ENCODE results near the gene CPSF3. TPM values are rescaled to one million over a fixed set of nuclear protein-coding genes. Genes with fewer than 3 reads are reported as not detected.
"Not testable (repeated sequence)": the region's sequence is repeated elsewhere in the genome, so short reads cannot be mapped to it uniquely, and the experiment has no call there.

The CPSF3 gene
- total RNA-seq, 1 experiment from 2014 or later = 68.5 TPM

DNA sequence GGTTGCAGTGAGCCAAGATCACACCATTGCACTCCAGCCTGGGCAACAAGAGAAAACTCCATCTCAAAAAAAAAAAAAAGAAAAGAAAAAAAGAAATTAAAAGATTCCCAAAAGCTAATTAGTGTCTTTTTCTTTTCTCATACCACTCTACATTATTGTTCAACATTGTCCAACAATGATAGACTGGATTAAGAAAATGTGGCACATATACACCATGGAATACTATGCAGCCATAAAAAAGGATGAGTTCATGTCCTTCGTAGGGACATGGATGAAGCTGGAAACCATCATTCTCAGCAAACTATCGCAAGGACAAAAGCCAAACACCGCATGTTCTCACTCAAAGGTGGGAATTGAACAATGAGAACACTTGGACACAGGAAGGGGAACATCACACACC, 90.5 kb downstream of the CPSF3 start:
- H4K20me1 ChIP-seq (ENCODE audit: insufficient read depth); H2AFZ ChIP-seq (ENCODE audit: low read depth, low read length, poor library complexity, severe bottlenecking); H3K9me3 ChIP-seq (ENCODE audit: control insufficient read depth in 1 of 2, insufficient read depth in 1 of 2, low read depth in 1 of 2, low read length in 2 of 2); H3K4me1 ChIP-seq (ENCODE audit: control insufficient read depth in 1 of 2, insufficient read depth in 2 of 2, low read length in 2 of 2); ATAC-seq; BruUV-seq (replicated peaks); H3K4me3 ChIP-seq (replicated peaks in 1 of 2; ENCODE audit: low read depth in 1 of 2, low read length in 2 of 2); H3K4me2 ChIP-seq (ENCODE audit: low read length); H3K9me2 ChIP-seq (ENCODE audit: insufficient read depth); intact Hi-C loops (cut with micrococcal nuclease); H3K27me3 ChIP-seq (ENCODE audit: insufficient read depth, low read length); DNase-seq (ENCODE audit: low read depth, low spot score); POLR2A ChIA-PET; RAD21 ChIA-PET (ENCODE audit: low non-redundant PET in 1 of 2, low total read pairs in 2 of 2, uncharacterized antibody in 2 of 2, unreplicated experiment in 2 of 2); CTCF ChIA-PET; H3K9ac ChIP-seq (ENCODE audit: low read length); H3K79me2 ChIP-seq (ENCODE audit: insufficient read depth, low read length); H3K27ac ChIP-seq (ENCODE audit: low read depth, low read length): not testable (repeated sequence)
- peaks cover 0 to 11% of the 10 kb centered on the region in 2 experiments; a peak in 2 of 4 replicates for H3K36me3 ChIP-seq (ENCODE audit: control insufficient read depth in 1 of 2, insufficient read depth in 2 of 2, low read length in 2 of 2)

DNA sequence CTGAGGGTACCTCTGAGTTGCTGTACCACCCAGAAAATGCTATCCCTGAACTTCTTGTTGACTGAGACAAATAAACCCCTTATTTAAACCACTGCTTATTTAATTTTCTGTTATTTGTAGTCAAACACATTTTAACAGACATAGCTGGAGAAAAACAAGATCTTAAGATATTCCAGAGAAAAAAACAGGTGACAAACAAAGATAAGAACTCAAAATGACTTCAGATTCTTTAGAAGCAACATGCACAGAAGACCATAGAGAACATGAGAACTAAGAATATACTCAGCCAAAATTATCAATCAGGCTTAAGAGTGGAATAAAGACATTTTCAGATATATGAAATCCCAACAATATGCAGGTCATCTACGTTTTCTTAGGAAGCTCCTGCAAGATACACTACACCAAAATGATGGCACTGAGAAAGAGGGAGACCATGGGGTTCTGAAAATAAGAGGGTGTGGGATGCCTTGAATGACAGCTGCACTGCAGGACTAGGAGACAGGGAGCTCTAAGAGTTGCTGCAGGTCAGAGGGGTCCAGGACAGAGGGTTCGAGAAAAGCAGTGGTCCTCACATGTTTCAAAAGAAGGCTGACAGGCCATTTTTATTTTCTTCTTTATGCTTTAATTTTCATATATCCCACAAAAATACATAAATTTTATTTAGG, 93.8 kb downstream of the CPSF3 start:
- H3K79me2 ChIP-seq (ENCODE audit: insufficient read depth, low read length) = no peaks in the 10 kb centered on the region
- H3K9me3 ChIP-seq (ENCODE audit: control insufficient read depth in 1 of 2, insufficient read depth in 1 of 2, low read depth in 1 of 2, low read length in 2 of 2) = no peaks in the 10 kb centered on the region
- ChIA-PET RAD21 (ENCODE audit: low non-redundant PET in 1 of 2, low total read pairs in 2 of 2, uncharacterized antibody in 2 of 2, unreplicated experiment in 2 of 2) (no interaction called here), CTCF (no interaction called here), POLR2A (no interaction called here)
- peaks cover 11 to 16% of the 10 kb centered on the region in 2 experiments; a peak in 3 of 4 replicates for H3K36me3 ChIP-seq (ENCODE audit: control insufficient read depth in 1 of 2, insufficient read depth in 2 of 2, low read length in 2 of 2)
- no peaks in the 10 kb centered on the region for H3K4me1 ChIP-seq (ENCODE audit: control insufficient read depth in 1 of 2, insufficient read depth in 2 of 2, low read length in 2 of 2)
- H3K4me2 ChIP-seq (ENCODE audit: low read length) = no peak overlapping the region
- no peaks in the 10 kb centered on the region for H3K9me2 ChIP-seq (ENCODE audit: insufficient read depth)
- no peak overlapping the region for H3K27ac ChIP-seq (ENCODE audit: low read depth, low read length)
- H3K27me3 ChIP-seq (ENCODE audit: insufficient read depth, low read length) = no peaks in the 10 kb centered on the region
- no peak overlapping the region for H2AFZ ChIP-seq (ENCODE audit: low read depth, low read length, poor library complexity, severe bottlenecking)
- H4K20me1 ChIP-seq (ENCODE audit: insufficient read depth) = no peaks in the 10 kb centered on the region
- intact Hi-C loops (cut with micrococcal nuclease) = no loop called here
- no peak overlapping the region for H3K4me3 ChIP-seq (replicated peaks in 1 of 2; ENCODE audit: low read depth in 1 of 2, low read length in 2 of 2)
- no peak for ATAC-seq
- DNase-seq (ENCODE audit: low read depth, low spot score) = no peak
- no peak overlapping the region for H3K9ac ChIP-seq (ENCODE audit: low read length)
- BruUV-seq (replicated peaks) = no TSS peak
- TF ChIP-seq ELF1 (IDR thresholded peaks at IDR 0.05; ENCODE audit: borderline replicate concordance, low read depth) (no peak), POLR2A (IDR thresholded peaks at IDR 0.05; ENCODE audit: borderline replicate concordance, extremely low read depth, insufficient read depth, insufficient read length) (no peak), YY1 (IDR thresholded peaks at IDR 0.05; ENCODE audit: extremely low read depth, insufficient replicate concordance, low read depth, low read length) (no peak), SRF (IDR thresholded peaks at IDR 0.05; ENCODE audit: low read depth) (no peak), EGR1 (IDR thresholded peaks at IDR 0.05; ENCODE audit: low read depth) (no peak), EZH2phosphoT487 (IDR thresholded peaks at IDR 0.05; ENCODE audit: borderline replicate concordance) (no peak), SIN3A (IDR thresholded peaks at IDR 0.05; ENCODE audit: low read depth) (no peak), TCF7L2 (IDR thresholded peaks at IDR 0.05; ENCODE audit: borderline replicate concordance, extremely low read depth, insufficient read depth, insufficient read length) (no peak), CEBPB (IDR thresholded peaks at IDR 0.05; ENCODE audit: low read depth) (no peak)
- TF ChIP-seq, protein P1, sequence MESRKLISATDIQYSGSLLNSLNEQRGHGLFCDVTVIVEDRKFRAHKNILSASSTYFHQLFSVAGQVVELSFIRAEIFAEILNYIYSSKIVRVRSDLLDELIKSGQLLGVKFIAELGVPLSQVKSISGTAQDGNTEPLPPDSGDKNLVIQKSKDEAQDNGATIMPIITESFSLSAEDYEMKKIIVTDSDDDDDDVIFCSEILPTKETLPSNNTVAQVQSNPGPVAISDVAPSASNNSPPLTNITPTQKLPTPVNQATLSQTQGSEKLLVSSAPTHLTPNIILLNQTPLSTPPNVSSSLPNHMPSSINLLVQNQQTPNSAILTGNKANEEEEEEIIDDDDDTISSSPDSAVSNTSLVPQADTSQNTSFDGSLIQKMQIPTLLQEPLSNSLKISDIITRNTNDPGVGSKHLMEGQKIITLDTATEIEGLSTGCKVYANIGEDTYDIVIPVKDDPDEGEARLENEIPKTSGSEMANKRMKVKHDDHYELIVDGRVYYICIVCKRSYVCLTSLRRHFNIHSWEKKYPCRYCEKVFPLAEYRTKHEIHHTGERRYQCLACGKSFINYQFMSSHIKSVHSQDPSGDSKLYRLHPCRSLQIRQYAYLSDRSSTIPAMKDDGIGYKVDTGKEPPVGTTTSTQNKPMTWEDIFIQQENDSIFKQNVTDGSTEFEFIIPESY (IDR thresholded peaks at IDR 0.05; ENCODE audit: extremely low read depth, insufficient replicate concordance, low read length) = no peak
- TF ChIP-seq, protein P2, sequence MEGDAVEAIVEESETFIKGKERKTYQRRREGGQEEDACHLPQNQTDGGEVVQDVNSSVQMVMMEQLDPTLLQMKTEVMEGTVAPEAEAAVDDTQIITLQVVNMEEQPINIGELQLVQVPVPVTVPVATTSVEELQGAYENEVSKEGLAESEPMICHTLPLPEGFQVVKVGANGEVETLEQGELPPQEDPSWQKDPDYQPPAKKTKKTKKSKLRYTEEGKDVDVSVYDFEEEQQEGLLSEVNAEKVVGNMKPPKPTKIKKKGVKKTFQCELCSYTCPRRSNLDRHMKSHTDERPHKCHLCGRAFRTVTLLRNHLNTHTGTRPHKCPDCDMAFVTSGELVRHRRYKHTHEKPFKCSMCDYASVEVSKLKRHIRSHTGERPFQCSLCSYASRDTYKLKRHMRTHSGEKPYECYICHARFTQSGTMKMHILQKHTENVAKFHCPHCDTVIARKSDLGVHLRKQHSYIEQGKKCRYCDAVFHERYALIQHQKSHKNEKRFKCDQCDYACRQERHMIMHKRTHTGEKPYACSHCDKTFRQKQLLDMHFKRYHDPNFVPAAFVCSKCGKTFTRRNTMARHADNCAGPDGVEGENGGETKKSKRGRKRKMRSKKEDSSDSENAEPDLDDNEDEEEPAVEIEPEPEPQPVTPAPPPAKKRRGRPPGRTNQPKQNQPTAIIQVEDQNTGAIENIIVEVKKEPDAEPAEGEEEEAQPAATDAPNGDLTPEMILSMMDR (IDR thresholded peaks at IDR 0.05 in 2 of 3, conservative IDR thresholded peaks at IDR 0.05 in 1 of 3; ENCODE audit: borderline replicate concordance in 1 of 3, insufficient read depth in 1 of 3, low read depth in 2 of 3, low read length in 2 of 3) = no peak
- TF ChIP-seq, protein P3, sequence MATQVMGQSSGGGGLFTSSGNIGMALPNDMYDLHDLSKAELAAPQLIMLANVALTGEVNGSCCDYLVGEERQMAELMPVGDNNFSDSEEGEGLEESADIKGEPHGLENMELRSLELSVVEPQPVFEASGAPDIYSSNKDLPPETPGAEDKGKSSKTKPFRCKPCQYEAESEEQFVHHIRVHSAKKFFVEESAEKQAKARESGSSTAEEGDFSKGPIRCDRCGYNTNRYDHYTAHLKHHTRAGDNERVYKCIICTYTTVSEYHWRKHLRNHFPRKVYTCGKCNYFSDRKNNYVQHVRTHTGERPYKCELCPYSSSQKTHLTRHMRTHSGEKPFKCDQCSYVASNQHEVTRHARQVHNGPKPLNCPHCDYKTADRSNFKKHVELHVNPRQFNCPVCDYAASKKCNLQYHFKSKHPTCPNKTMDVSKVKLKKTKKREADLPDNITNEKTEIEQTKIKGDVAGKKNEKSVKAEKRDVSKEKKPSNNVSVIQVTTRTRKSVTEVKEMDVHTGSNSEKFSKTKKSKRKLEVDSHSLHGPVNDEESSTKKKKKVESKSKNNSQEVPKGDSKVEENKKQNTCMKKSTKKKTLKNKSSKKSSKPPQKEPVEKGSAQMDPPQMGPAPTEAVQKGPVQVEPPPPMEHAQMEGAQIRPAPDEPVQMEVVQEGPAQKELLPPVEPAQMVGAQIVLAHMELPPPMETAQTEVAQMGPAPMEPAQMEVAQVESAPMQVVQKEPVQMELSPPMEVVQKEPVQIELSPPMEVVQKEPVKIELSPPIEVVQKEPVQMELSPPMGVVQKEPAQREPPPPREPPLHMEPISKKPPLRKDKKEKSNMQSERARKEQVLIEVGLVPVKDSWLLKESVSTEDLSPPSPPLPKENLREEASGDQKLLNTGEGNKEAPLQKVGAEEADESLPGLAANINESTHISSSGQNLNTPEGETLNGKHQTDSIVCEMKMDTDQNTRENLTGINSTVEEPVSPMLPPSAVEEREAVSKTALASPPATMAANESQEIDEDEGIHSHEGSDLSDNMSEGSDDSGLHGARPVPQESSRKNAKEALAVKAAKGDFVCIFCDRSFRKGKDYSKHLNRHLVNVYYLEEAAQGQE (IDR thresholded peaks at IDR 0.05; ENCODE audit: low read depth) = no peak

All from HCT116 (cell line).